Astrocyte (in vitro differentiated cells and primary cell): ENCODE measurements around the gene IFNA4.

ENCODE experiments used
- EZH2 ChIP-seq: IDR thresholded peaks from 2 replicates; pipeline ENCODE4 v1.6.1; 2012; ENCODE audit warnings: mild to moderate bottlenecking, low read length, inconsistent platforms; ENCODE audit not compliant: insufficient read depth
- TF ChIP-seq, protein P1 (sequence below): IDR thresholded peaks from 2 replicates; pipeline ENCODE4 v1.5.1; 2011; ENCODE audit warnings: low read depth, mild to moderate bottlenecking, inconsistent platforms, low read length, moderate library complexity; ENCODE audit not compliant: insufficient read depth

GRCh38 chr9:21153336-21154017, 33.9 kb downstream of the IFNA4 start:
- TF ChIP-seq, protein P1, sequence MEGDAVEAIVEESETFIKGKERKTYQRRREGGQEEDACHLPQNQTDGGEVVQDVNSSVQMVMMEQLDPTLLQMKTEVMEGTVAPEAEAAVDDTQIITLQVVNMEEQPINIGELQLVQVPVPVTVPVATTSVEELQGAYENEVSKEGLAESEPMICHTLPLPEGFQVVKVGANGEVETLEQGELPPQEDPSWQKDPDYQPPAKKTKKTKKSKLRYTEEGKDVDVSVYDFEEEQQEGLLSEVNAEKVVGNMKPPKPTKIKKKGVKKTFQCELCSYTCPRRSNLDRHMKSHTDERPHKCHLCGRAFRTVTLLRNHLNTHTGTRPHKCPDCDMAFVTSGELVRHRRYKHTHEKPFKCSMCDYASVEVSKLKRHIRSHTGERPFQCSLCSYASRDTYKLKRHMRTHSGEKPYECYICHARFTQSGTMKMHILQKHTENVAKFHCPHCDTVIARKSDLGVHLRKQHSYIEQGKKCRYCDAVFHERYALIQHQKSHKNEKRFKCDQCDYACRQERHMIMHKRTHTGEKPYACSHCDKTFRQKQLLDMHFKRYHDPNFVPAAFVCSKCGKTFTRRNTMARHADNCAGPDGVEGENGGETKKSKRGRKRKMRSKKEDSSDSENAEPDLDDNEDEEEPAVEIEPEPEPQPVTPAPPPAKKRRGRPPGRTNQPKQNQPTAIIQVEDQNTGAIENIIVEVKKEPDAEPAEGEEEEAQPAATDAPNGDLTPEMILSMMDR: no peak
- no peak for TF ChIP-seq EZH2
